NCI-H2107 treated with DMSO at 0.1 percent for 48 hours (cell line): ENCODE data around the gene TNRC18.

Source experiments
- DNase-seq: peaks from one replicate; lab custom pipeline; 2025; ENCODE audit not compliant: unreplicated experiment; lab: John Stamatoyannopoulos, UW

TNRC18 gene

GRCh38 chr7:5452470-5452899, 28.9 kb upstream of the TNRC18 start:
- DNase-seq = no peak

- no peak for DNase-seq
Observed at GRCh38 chr7:5451391-5451790, 27.8 kb upstream of the TNRC18 start.

- DNase-seq = no peak
Observed at GRCh38 chr7:5450549-5451327, 27.1 kb upstream of the TNRC18 start.

- no peak for DNase-seq
Observed at GRCh38 chr7:5448378-5449037, 24.9 kb upstream of the TNRC18 start.

GRCh38 chr7:5445981-5446594, 22.5 kb upstream of the TNRC18 start:
- no peak for DNase-seq

GRCh38 chr7:5443678-5444077, 20.0 kb upstream of the TNRC18 start:
- DNase-seq = no peak

GRCh38 chr7:5442757-5443305, 19.2 kb upstream of the TNRC18 start:
- no peak for DNase-seq

- DNase-seq = no peak
Observed at GRCh38 chr7:5441840-5442503, 18.3 kb upstream of the TNRC18 start.

GRCh38 chr7:5439572-5440496, 16.2 kb upstream of the TNRC18 start:
- no peak for DNase-seq

- no peak for DNase-seq
Observed at GRCh38 chr7:5439209-5439571, 15.6 kb upstream of the TNRC18 start.

- no peak for DNase-seq
Observed at GRCh38 chr7:5437987-5438386, 14.4 kb upstream of the TNRC18 start.

GRCh38 chr7:5437348-5437892, 13.8 kb upstream of the TNRC18 start:
- DNase-seq = no peak

GRCh38 chr7:5436003-5436678, 12.5 kb upstream of the TNRC18 start:
- DNase-seq = no peak

GRCh38 chr7:5435291-5436002, 11.8 kb upstream of the TNRC18 start:
- DNase-seq = no peak

- DNase-seq = no peak
Observed at GRCh38 chr7:5433181-5433580, 9.5 kb upstream of the TNRC18 start.

GRCh38 chr7:5432691-5433090, 9.1 kb upstream of the TNRC18 start:
- DNase-seq = no peak

- no peak for DNase-seq
Observed at GRCh38 chr7:5431560-5432015, 8.0 kb upstream of the TNRC18 start.

- DNase-seq = no peak
Observed at GRCh38 chr7:5430612-5430947, 6.9 kb upstream of the TNRC18 start.
